ENCODE measurements around the gene CACNA1D.

- TF ChIP-seq POLR2AphosphoS5 (IDR thresholded peaks at IDR 0.05; ENCODE audit: borderline replicate concordance, low read depth, low read length) (no peak), EZH2 (IDR thresholded peaks at IDR 0.05) (no peak)
Observed at GRCh38 chr3:53846851-53847155, 352.4 kb downstream of the CACNA1D start.
